Measurements from ENCODE around the gene TRAPPC3. TPM values are rescaled to one million over a fixed set of nuclear protein-coding genes. Genes with fewer than 3 reads are reported as not detected.

TRAPPC3 gene
- total RNA-seq, 1 experiment from 2014 or later: 158 TPM

GRCh38 chr1:36137776-36138175, 11.5 kb downstream of the TRAPPC3 start:
- peaks cover 53% of the 10 kb centered on the region for H3K36me3 ChIP-seq
- H3K9me3 ChIP-seq: no peaks in the 10 kb centered on the region
- no peak overlapping the region for H3K4me3 ChIP-seq
- no peak for DNase-seq
- H3K27me3 ChIP-seq: no peaks in the 10 kb centered on the region

DNA sequence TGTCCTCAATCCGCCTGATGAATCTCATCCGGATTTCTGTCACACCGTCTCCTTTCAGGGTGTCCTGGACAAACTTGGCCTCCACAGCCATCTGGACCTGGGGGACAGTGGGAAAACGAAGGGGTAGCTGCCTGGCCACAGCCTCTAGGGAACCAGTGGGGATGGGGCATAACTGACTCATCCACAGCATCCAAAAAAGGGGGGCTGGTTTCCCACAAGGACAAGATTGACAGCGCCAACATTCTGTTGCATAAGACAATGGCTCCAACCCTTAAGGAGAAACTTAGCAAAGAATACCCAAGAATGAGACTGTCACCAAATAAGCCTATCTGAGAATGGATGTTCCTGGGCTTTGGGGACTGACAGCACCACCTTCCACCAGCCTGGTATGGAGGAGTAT, 12.1 kb downstream of the TRAPPC3 start:
- no peaks in the 10 kb centered on the region for H3K9me3 ChIP-seq
- no peak for DNase-seq
- H3K27me3 ChIP-seq: no peaks in the 10 kb centered on the region
- H3K4me3 ChIP-seq: no peak overlapping the region
- H3K36me3 ChIP-seq: peaks cover 53% of the 10 kb centered on the region

DNA sequence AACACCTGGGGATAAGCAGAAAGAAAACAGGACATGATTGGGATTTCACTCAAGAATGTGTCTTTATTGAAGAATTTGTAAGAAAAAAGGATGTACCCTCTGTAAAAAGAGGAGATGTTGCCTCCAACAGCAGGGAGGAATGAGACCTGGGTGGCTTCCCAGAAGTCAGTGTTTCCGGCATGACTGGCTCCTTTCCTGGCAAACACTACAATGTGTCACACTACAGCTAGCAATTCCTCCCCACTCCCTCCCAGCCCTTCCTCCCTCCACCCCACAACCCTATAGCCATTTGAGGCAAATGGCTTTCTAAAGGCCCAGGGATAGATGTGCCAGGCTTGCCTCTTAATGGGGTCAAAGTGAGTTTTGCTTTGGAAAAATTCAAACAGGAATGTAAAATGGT, 12.8 kb downstream of the TRAPPC3 start:
- Histone ChIP-seq H3K36me3 (peaks cover 53% of the 10 kb centered on the region), H3K4me3 (no peak overlapping the region), H3K27me3 (no peaks in the 10 kb centered on the region), H3K9me3 (no peaks in the 10 kb centered on the region)
- peak; percentile 91 for DNase-seq

DNA sequence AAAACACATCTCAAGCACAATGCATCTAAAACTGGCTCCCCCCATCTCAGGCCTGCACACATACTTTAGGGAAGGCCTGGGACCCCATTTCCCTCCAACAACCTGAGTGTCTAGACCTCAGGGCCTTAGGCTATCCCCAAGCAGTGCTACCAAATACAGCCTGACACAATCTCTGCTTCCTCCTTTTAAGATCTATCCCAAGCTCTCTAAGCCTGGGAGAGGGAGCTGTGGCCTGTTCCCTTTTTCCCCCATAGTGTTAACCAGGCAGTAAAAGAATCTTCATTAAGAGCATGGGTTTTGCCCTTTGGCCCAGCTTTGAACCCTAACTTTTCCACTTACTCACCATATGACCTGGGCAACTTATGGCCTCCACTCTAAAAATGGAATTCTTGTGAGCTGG, 13.5 kb downstream of the TRAPPC3 start:
- no peaks in the 10 kb centered on the region for H3K27me3 ChIP-seq
- no peak for DNase-seq
- peaks cover 51% of the 10 kb centered on the region for H3K36me3 ChIP-seq
- no peak overlapping the region for H3K4me3 ChIP-seq
- no peaks in the 10 kb centered on the region for H3K9me3 ChIP-seq

DNA sequence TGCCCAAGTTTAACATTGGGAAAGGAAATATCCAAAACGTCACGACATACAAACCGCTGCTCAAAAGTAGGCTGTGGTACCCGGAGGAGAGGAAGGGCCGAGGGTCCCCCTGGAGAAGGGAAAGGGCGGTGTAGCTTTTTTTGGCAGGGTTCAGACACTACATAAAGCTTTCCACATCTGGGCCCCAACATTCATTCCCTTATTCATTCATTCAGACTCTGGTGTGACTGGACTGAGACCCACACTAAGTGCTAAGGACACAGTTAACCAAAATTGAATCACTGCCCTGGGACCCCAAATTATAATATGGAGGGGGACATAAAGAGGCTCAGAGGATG, 14.0 kb downstream of the TRAPPC3 start:
- no peak for DNase-seq
- Histone ChIP-seq H3K27me3 (no peaks in the 10 kb centered on the region), H3K9me3 (no peaks in the 10 kb centered on the region), H3K4me3 (no peak overlapping the region), H3K36me3 (peaks cover 49% of the 10 kb centered on the region)

GRCh38 chr1:36134505-36135329, 14.6 kb downstream of the TRAPPC3 start:
- Histone ChIP-seq H3K36me3 (peaks cover 43% of the 10 kb centered on the region), H3K27me3 (no peaks in the 10 kb centered on the region), H3K4me3 (no peak overlapping the region), H3K9me3 (no peaks in the 10 kb centered on the region)
- DNase-seq: peak; percentile 57

DNA sequence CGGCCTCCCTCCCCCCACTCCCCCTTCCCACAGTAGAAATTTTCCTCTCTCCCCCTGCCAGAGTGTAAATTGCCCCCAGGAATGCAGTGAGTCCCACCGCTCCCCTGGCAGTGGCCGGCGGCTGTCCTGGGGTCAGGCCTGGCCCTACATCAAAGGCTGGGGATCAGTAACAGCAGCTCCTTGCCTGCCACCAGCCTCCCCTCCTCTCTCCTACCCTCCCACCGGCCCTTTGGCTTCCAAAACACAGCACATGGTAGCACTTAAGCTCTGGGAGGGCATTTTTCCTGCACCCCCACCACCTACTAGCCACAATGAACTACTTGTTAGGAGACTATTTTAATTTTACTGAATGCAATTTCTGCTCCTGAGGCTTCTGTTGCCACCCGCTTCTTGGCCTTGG, 15.3 kb downstream of the TRAPPC3 start:
- Histone ChIP-seq H3K36me3 (peaks cover 36% of the 10 kb centered on the region), H3K4me3 (no peak overlapping the region), H3K27me3 (no peaks in the 10 kb centered on the region), H3K9me3 (no peaks in the 10 kb centered on the region)
- no peak for DNase-seq

- peak; percentile 97 for DNase-seq
- H3K36me3 ChIP-seq: peaks cover 34% of the 10 kb centered on the region
- no peak overlapping the region for H3K4me3 ChIP-seq
- H3K27me3 ChIP-seq: no peaks in the 10 kb centered on the region
- H3K9me3 ChIP-seq: no peaks in the 10 kb centered on the region
Measured at GRCh38 chr1:36133484-36133883, 15.8 kb downstream of the TRAPPC3 start.

- Histone ChIP-seq H3K4me3 (no peak overlapping the region), H3K27me3 (no peaks in the 10 kb centered on the region), H3K9me3 (no peaks in the 10 kb centered on the region), H3K36me3 (peaks cover 20% of the 10 kb centered on the region)
- DNase-seq: no peak
Measured at GRCh38 chr1:36132029-36132428, 17.3 kb downstream of the TRAPPC3 start.

DNA sequence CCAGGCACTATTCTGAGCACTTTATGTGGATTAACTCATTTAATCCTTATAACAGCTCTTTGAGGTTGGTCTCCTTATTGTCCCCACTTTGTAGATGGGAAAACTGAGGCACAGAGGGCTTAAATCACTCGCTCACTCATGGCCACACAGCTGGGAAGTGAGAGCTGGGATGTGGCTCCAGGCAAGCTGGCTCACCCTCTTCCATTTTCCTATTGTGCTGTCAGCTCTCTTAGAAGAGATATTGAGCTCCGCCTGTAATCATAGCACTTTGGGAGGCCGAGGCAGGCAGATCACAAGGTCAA, 20.4 kb downstream of the TRAPPC3 start:
- DNase-seq: no peak
- H3K36me3 ChIP-seq: no peaks in the 10 kb centered on the region
- no peaks in the 10 kb centered on the region for H3K27me3 ChIP-seq
- no peaks in the 10 kb centered on the region for H3K9me3 ChIP-seq
- H3K4me3 ChIP-seq: no peak overlapping the region

GRCh38 chr1:36128126-36128904, 21.0 kb downstream of the TRAPPC3 start:
- no peak overlapping the region for H3K4me3 ChIP-seq
- H3K27me3 ChIP-seq: no peaks in the 10 kb centered on the region
- H3K9me3 ChIP-seq: no peaks in the 10 kb centered on the region
- no peaks in the 10 kb centered on the region for H3K36me3 ChIP-seq
- peak; percentile 43 for DNase-seq

DNA sequence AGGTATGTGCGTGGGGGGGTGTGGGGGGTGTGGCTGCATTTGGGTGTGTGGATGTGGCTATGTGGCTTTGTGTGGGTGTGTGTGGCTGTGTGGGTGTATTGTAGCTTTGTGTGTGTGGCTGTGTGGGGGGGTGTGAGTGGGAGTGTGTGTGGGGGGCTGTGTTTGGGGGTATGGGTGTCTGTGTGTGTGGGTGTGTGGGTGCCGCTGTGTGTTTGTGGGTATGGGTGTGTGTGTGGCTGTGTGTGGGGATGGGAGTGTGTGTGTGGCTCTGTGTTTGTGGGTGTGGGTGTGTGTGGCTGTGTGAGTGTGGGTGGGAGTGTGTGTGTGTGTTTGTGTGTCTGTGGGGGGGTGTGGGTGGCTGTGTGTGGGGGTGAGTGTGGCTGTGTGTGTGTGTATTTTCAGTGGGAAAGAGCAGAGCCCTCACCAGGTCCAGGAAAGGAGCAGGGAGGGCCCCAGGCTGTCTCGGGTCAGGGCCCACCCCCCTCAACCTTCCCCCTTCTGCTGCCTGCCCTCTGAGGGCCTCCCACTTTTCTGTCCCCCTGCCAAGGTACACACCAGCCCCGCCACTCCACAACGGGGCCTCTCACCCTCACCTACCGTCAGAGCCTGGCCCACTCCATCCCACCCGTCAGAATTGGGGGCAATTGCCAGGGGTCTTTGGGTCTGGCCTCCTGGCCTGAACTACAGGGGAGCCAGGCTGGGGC, 22.3 kb downstream of the TRAPPC3 start:
- DNase-seq: no peak

GRCh38 chr1:36126005-36126716, 23.1 kb downstream of the TRAPPC3 start:
- H3K4me3 ChIP-seq: no peak overlapping the region
- H3K9me3 ChIP-seq: no peaks in the 10 kb centered on the region
- no peak for DNase-seq
- H3K27me3 ChIP-seq: no peaks in the 10 kb centered on the region
- H3K36me3 ChIP-seq: no peaks in the 10 kb centered on the region

More for the DNA sequence above, 22.3 kb downstream of the TRAPPC3 start:
- H3K27me3 ChIP-seq: no peaks in the 10 kb centered on the region
- H3K9me3 ChIP-seq: no peaks in the 10 kb centered on the region
- no peaks in the 10 kb centered on the region for H3K36me3 ChIP-seq
- no peak overlapping the region for H3K4me3 ChIP-seq

DNA sequence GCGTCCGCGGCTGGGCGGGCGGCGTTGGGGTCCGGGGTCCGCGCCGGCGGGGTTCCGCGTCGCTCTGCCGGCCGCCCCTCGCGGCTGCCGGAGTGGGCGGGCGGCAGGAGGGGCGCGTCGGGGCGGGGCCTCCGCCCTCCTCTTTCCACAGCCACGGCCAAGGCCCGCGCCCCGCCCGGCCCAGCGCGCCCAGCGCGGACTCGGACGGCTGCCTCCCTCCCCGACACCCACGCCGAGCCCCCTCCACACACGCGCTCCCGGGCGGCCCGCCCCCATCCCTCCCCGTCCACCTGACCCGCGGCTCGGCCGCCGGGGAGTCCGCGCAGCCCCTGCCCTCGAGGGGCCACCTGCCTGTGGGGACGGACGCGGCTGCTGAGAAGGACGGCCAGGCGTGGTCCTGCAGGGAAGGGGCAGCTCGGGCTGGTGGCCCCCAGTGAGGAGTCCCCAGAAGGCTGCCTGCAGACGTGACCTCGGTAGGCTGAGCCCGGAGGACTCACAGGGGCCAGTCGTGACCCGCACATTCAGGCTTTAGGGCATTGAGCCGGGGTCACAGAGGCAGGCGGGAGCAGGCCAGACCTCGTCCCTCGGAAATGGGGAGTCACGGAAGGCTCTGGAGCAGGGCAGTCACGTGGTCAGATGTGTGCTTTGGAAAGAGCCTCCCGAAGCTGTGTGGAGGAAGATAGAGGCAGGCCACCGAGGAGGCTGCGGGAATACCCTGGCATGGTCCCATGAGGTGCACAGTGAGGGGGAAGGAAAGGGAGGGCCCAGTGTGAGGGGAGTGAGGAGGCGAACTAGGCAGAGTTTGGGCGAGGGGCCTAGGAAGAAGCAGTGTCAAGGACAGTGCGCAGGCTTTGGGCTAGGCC, 23.9 kb downstream of the TRAPPC3 start, which contains the start of gene COL8A2:
Gene COL8A2, minus strand, starts transcription at position 94 of the 863 bp plus-strand sequence. CDS start 24,980 bp downstream, outside the sequence.
- Histone ChIP-seq H3K36me3 (no peaks in the 10 kb centered on the region), H3K4me3 (no peak within 1 kb of the TSS), H3K27me3 (no peaks in the 10 kb centered on the region), H3K9me3 (no peaks in the 10 kb centered on the region)
- DNase-seq: no peak

- Histone ChIP-seq H3K27me3 (no peaks in the 10 kb centered on the region), H3K9me3 (no peaks in the 10 kb centered on the region), H3K36me3 (no peaks in the 10 kb centered on the region), H3K4me3 (no peak overlapping the region)
- DNase-seq: no peak
Measured at GRCh38 chr1:36124404-36125128, 24.7 kb downstream of the TRAPPC3 start.
